ENCODE results near the gene FSCN2. TPM values are rescaled to one million over a fixed set of nuclear protein-coding genes. Genes with fewer than 3 reads are reported as not detected.

The FSCN2 gene, protein sequence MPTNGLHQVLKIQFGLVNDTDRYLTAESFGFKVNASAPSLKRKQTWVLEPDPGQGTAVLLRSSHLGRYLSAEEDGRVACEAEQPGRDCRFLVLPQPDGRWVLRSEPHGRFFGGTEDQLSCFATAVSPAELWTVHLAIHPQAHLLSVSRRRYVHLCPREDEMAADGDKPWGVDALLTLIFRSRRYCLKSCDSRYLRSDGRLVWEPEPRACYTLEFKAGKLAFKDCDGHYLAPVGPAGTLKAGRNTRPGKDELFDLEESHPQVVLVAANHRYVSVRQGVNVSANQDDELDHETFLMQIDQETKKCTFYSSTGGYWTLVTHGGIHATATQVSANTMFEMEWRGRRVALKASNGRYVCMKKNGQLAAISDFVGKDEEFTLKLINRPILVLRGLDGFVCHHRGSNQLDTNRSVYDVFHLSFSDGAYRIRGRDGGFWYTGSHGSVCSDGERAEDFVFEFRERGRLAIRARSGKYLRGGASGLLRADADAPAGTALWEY
- total RNA-seq = under 1 TPM; 0.34 to 0.67 TPM

DNA sequence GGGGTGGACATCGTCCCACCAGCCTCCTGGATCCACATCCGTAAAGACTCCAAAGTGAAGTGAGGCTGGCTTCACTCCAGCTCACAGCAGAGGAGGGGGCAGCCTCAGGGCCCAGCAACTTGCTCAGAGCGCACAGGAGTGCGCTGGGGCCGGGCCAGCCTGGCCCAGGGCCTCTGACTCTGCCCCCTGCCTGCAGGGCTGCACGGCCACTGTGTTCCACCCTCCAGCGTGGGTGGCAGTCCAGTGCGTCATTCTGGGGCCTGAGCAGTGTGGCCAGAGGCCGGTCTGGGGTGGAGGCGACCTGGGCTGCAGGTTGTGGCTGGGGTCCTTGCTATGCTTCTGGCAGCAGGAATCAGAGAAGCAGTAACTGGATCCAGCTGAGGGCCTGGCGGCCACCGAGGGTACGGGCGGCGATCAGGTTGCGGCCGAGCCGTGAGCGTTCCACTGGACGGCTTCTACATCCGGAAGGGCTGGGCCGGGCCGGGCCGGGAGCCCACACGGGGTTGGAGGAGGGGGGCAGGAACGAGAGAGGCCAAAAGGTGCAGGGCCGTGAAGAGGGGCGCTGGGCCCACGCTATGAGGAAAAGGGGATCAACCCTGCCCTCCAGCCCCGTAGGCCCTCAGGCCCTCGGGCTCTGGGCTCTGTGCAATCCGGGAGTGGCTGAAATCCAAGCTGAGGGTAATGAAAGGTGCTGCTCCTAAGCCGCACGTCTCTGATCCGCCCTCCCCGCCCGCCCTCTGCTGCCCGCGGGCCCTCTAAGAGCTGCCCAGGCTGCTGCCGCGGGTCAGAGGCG lies at the start of gene FSCN2:
FSCN2 (plus strand) TSS at position 787 of the 793 bp plus-strand sequence. CDS start 155 bp downstream, outside the sequence.

DNA sequence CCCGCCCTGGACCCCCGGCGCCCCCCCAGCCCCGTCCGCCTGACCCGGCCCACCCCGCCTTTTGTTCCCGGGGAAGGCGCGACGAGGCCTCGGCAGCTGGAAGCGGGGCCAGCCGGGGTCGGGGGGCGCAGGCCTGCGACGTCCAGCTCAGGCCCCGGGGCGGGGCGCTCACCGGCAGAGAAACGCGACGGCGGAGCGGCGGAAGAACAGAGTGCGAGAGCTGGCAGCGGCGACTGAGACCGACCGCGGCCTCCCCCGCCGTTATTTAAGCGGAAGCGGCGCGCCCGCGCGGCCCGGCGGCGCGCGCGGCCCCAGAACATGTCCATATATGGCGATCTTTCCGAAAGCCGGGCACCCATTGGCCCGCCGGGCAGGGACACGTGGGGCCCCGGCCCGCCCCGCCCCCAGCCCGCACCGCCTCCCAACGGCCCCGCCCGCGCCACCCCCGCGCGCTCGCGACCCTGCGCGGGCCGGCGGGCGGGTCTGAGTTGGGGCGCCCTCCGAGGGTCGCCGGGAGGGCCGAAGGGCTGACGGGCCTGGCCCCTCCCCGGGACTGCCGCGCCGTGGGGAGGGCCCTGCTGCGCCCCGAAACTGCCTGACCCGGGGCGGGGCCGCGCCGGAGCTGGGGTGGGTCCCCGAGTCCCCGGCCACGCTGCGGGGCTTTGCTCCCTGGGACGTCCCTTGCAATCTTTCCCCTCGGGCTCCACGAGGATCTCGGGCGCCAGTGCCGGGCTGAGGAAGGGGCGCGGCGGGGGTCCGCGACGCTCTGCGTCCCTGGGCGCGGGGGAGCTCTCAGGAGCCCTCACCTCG lies 15.4 kb upstream of the FSCN2 start, which contains the start of gene ACTG1:
ACTG1 (minus strand) TSS at position 238 of the 810 bp plus-strand sequence. CDS start 445 bp downstream, outside the sequence.

DNA sequence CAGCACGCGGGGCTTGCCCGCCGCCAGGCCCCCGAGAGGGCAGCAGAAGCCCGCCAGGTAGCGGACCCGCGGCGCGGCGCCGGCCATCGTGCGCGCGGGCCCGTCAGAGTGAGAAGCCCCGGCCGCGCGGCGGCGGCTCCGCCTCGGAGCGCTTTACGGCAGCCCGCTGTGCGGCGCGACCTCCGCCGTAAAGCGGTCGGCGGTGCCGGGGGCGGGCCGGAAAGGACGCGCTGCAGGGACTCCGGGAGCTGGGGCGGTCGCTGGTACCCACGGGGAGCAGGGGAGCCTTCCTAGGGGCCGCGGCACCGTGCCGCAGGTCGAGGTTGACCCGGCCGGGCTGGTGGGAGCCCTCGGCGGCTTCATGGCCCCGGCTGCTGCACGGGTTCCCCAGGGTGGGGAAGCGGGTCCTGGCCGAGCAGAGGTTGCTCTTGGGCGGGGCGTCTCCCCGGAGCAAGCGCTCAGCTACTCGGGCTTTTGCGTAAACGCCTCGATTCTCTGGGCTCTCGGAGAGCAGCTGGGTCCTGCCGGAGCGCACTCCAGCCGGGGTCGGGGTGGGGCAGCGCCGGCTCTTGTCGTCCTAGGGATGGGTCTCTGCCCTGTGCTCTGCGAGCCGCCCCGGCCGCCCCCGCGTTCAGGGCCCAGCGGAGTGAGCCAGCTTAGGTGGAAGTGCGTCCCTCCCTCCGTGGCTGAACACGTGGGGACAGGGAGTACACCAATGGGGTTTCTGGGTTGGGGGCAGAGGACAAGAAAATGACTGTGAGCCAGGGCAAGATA lies 24.3 kb downstream of the FSCN2 start, which contains the start of gene FAAP100:
FAAP100 (minus strand) TSS at position 110 of the 774 bp plus-strand sequence; CDS start at position 87, 23 bp downstream.

Small RNAs within 50 kb of the gene (small RNA-seq; reads per million reads assigned to genes)
- 0 reads per million in 2 donors for gene RF00019

Other genes starting within 250 kb of the FSCN2 start
- gene SLC38A10, start 233.1 kb upstream of the FSCN2 start, total RNA-seq = 10 to 100 TPM; 59.9 to 78.8 TPM
- gene BAHCC1, start 132.9 kb upstream of the FSCN2 start, total RNA-seq = 10 to 100 TPM; 19.3 to 21.3 TPM
- gene ACTG1, start 15.6 kb upstream of the FSCN2 start, total RNA-seq = 1,000 to 10,000 TPM; 6,005 to 7,523 TPM
- gene FAAP100, start 24.0 kb downstream of the FSCN2 start, total RNA-seq = 10 to 100 TPM; 19.6 to 20.0 TPM
- gene NPLOC4, start 108.7 kb downstream of the FSCN2 start, total RNA-seq = 100 to 1,000 TPM; 135 to 147 TPM
- 100 to 1,000 TPM in 1 of 2 donors, 10 to 100 TPM in 1; 77.6 to 121 TPM for gene TSPAN10, start 108.8 kb downstream of the FSCN2 start, total RNA-seq
- 1 to 10 TPM in 1 of 2 donors, under 1 TPM in 1; 1.00 to 1.0 TPM for gene PDE6G, start 128.2 kb downstream of the FSCN2 start, total RNA-seq
- 10 to 100 TPM; 32.0 to 38.0 TPM for gene OXLD1, start 138.2 kb downstream of the FSCN2 start, total RNA-seq
- gene CCDC137, start 138.4 kb downstream of the FSCN2 start, total RNA-seq = 10 to 100 TPM in 1 of 2 donors, 1 to 10 TPM in 1; 4.8 to 10.7 TPM
- 10 to 100 TPM; 14.0 to 17.6 TPM for gene ARL16, start 155.4 kb downstream of the FSCN2 start, total RNA-seq
- gene HGS, start 155.6 kb downstream of the FSCN2 start, total RNA-seq = 100 to 1,000 TPM in 1 of 2 donors, 10 to 100 TPM in 1; 87.1 to 105 TPM
- 10 to 100 TPM; 18.6 to 30.6 TPM for gene MRPL12, start 175.0 kb downstream of the FSCN2 start, total RNA-seq
- 10 to 100 TPM; 12.7 to 27.6 TPM for gene SLC25A10, start 183.9 kb downstream of the FSCN2 start, total RNA-seq